HG02943 (cell line): Measurements from ENCODE around the gene GRWD1.
A peak's percentile ranks its signal among the peaks of the same experiment; 100 is the strongest.

Experiments
- ATAC-seq: cut with Tn5 transposase; IDR thresholded peaks from one replicate; pipeline ENCODE4 v1.9.1; 2021; ENCODE audit warnings: mild to moderate bottlenecking, low read depth, moderate library complexity; ENCODE audit not compliant: unreplicated experiment

GRWD1 gene

DNA sequence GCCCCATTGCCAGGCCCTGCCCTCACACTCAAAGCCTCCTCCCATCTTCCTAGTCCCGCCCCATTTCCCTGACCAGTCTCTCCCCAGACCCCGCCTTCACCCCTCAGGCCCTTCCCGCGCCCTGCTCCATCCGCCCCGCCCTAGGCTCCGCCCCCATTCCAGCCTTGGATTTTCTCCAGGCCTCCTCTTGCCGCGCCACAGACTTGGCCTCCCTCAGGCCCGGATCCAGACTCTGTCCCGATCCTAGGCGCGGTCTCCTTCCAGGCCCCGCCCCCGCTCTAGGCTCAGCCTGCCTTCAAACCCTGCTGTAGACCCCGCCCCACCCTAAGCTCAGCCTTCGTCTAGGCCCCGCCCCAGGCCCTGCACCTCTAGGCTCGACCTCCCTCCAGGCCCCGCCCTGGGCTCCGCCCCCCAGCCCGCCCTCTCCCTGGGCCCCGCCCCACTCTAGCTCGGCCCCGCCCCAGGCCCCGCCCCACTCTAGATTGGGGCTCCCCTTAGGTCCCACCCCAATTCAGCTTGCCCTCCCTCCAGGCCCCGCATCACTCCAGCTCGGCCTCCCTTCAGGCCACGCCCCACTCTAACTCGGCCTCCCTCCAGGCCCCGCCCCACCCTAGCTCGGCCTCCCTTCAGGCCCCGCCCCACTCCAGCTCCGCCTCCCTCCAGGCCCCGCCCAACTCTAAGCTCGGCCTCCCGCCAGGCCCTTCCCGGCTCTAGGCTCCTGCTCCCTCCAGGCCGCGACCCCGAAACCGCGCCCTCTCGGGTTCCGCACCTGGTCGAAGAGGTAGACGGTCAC lies 47.3 kb downstream of the GRWD1 start:
- ATAC-seq = peak; percentile 62

GRCh38 chr19:48493718-48494401 lies 48.1 kb downstream of the GRWD1 start:
- ATAC-seq = peak; percentile 9

- no peak for ATAC-seq
Measured at GRCh38 chr19:48495396-48495795, 49.6 kb downstream of the GRWD1 start.

DNA sequence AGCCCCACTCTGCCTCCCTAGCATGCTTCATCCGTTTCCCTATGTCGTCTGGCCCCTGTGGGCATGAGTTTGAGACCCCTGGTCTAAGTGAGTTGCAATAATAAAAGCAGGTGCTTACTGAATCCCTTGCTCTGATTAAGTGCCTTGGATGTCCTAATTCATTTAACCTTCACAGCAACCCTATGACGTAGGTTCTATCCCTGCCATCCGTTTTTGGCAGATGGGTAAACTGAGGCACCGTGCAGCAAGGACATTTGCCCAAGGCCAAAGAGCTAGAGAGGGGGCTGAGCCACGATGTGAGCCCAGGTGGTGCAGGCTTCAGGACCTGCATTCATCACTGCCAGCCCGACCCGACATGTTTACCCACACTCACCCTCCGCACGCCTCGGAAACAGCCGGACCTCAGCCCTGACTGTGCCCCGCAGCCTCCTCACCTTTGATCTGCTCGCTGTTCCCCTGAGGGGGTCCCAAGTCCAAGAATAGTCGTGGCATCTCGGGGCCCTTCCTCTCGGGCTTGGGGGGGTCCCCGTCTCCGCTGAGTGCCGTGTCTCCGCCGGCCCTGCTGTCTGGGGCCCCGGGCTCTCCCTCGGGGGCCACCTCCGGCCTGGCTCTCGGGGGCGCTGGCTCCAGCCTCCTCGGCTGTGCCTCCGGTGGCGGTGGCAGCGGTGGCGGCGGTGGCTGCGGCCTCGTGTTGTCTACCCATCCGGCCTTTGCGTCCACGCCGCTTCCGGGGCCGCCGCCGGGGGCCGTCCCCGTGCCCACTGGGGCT lies 51.4 kb downstream of the GRWD1 start:
- no peak for ATAC-seq

GRCh38 chr19:48497728-48498594 lies 52.2 kb downstream of the GRWD1 start:
- no peak for ATAC-seq

DNA sequence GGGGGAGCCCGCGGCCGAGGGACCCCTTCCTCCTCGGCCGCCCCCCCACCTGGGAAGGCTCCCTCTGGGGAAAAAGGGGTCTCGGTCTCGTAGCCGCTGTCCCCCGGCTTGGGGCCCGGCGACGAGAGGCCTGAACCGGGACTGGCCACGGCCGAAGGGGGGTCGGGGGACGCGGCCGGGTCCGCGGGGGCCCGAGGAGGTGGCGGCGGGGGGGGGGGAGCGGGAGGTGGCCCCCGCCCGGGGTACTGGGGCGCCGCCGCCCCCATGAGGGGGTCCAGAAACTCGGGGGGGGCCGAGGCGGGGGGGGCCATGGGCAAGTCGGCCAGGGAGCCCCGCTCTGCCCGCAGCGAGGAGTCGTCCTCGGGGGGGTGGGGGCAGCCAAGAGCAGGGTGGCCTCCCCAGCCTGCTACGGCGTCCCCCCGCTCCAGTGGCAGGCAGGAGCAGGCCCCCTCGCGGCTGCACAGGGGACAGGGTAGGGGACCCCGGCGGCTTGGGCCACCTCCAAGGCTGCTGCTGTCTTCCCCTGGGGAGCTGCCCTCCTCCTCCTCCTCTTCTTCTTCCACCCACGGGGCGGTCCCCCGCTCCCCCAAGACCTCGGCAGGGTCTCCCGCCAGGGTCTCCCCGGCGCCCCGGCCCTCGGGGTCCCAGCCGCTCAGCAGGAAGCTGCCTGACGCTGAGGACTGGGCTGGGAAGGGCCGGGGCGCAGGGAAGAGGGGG lies 53.0 kb downstream of the GRWD1 start:
- no peak for ATAC-seq

DNA sequence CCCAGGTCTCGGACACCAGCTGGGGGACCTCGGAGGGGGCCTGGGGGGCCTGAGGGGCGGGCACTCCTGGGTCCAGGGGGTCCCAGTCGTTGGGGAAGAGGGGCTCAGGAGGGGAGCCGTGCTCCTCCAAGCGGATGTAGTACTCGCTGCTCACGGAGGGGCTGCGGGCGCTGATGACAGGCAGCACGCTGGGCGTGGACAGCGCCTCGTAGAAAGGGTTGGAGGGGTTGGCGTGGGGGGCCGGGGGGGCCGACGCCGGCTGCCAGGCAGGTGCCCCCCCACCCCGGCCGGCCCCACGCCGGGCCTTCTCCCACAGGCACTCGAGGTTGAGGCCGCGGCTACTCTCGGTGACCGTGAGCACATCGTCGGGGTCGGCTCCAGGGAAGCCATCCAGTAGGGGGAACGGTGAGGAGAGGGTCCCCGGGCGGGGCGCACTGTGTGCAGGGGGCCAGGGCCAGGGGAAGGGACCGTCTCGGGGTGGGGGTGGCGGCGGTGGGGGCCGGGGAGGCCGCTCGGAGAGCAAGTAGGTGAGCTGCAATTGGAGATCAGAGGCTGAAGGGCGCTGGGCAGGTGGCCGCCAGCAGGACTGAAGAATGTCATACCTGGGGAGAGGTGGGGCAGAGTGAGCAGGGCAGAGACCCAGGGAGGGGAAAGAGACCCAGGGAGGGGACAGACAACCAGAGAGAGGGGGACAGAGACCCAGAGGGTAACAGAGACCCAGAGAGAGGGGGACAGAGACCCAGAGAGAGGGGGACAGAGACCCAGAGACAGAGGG lies 53.7 kb downstream of the GRWD1 start:
- ATAC-seq = no peak

DNA sequence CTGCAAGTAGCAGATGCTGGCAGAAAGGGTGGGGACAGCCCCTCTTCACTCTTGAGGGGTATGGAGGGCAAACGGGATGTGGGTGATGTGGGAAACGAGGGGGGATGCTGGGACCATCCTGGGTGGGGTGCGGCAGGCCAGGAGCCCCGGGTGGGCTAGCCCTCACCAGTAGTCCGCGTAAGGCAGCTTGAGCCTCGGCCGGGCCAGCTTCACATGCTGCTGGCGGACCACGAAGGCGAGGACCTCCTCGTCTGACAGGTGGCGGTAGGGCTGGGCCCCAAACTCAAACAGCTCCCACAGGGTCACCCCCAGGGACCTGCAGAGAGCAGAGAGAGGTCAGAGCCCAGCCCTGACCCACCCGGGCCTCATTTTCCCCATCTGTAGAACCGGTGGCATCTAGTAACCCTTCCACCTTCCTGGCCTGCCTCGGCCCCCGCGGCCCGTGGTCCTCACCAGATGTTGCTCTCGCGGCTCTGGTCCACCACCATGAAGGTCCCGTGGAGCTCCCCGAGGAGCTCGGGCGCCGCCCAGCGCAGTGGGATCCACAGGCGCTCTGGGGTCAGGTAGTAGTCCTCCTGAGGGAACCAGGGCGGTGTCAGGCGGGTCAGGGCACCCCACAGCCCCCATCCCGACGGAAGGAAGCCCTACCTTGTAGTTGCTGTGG lies 55.2 kb downstream of the GRWD1 start:
- ATAC-seq = no peak

- ATAC-seq = no peak
Measured at GRCh38 chr19:48501494-48502349, 55.9 kb downstream of the GRWD1 start.

DNA sequence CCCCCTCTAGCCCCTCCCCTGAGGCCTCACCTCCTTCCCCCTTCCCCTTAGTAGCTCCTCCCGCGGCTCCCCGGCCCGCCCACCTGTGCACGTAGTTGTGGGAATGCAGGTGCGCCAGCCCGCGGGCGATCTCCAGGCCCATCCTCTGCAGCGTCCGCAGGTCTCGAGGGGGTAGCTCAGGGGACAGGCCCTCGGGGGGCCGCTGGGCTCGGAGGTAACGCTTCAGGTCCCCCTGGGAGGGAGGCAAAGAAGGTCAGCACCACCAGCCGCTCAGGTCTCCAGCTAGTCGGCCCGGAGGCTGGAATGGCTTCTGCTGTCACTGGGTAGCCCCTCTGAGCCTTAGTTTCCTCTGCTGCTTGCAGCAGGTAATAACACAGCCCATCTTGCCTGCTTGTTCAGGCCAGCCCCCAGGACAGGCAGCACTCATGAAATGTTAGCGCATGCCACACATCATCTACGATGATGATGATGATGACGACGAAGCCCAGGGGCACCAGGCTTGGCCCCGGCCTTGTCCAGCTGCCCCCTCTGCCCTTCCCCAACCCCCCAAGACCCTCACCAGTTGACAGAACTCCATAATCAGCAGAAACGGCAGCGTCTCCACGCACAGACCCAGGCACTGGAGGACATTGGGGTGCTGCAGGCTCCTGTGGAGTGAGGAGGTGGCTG lies 56.7 kb downstream of the GRWD1 start:
- ATAC-seq = no peak

DNA sequence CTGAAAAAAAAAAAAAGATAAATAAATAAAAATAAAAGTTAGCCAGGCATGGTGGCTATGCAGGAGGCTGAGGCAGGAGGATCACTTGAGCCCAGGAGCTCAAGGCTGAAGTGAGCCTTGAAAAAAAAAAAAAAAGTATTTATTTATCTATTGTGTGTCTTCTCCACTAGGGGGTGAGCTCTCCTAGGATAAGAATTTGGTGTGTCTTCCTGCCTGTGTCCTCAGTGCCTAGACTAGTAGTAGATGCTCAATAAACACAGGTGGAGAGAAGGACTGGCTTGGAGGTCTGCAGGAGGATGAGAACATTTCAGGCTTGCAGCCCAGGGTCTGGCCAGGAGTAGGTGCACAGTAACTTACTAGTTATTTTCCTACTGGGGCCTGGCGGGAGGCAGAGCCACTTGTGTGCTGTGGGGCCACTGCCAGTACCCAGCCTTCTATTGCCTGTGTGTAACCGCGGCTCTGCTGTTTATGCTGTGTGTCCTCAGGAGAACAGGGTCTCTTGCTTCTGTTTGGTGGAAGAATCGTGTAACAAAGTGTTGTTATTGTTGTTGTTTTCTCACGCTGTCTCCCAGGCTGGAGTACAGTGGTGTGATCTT lies 60.5 kb downstream of the GRWD1 start:
- no peak for ATAC-seq
